ENCODE data around the gene SDHC.

- no peak for TF ChIP-seq CTCF (conservative IDR thresholded peaks at IDR 0.05; ENCODE audit: low read length)
- no peak for TF ChIP-seq EZH2phosphoT487 (IDR thresholded peaks at IDR 0.05; ENCODE audit: borderline replicate concordance)
These were observed 16.2 kb downstream of the SDHC start for GRCh38 chr1:161330346-161330745.
